A673 (cell line): Measurements from ENCODE around the gene RAD51. TPM values are rescaled to one million over a fixed set of nuclear protein-coding genes. Genes with fewer than 3 reads are reported as not detected.

Source experiments
- Bru-seq: library from RNA; stranded (reverse); fragments of 400-500 nt; gene quantifications from one replicate; lab custom pipeline; 2021; lab: Mats Ljungman, UMichigan
- BruChase-seq, 2 experiments: library from RNA; stranded (reverse); fragments of 400-500 nt; gene quantifications; one replicate each; lab custom pipeline; 2021; lab: Mats Ljungman, UMichigan
- BruUV-seq: library from RNA; stranded (reverse); fragments of 400-500 nt; replicated peaks from 2 replicates; lab custom pipeline; 2021; lab: Mats Ljungman, UMichigan
- CTCF ChIA-PET: fragments of 300-600 bp; sonication (Branson Sonifier 250); formaldehyde crosslinking; loops from one replicate; lab custom pipeline; 2022; ENCODE audit warnings: antibody characterized with exemption; lab: Charles Lee
- POLR2A ChIA-PET: fragments of 300-600 bp; sonication (Branson Sonifier 250); formaldehyde crosslinking; loops from one replicate; lab custom pipeline; 2022; ENCODE audit warnings: antibody characterized with exemption; ENCODE audit not compliant: low non-redundant PET; lab: Charles Lee
- DNase-seq: peaks from one replicate; pipeline ENCODE4 v3.0.0-alpha.2; 2015; ENCODE audit warnings: low spot score
- H3K27ac ChIP-seq: fragments of 200-600 bp; sonication (generic); 2 replicates; pipeline ENCODE4 v1.5.1; 2016; ENCODE audit warnings: mixed run types, low read depth, mild to moderate bottlenecking, mixed read lengths, antibody characterized with exemption, low read length; ENCODE audit not compliant: poor library complexity, severe bottlenecking
- H3K27me3 ChIP-seq: fragments of 200-600 bp; sonication (generic); replicated peaks from 2 replicates; pipeline ENCODE4 v1.6.1; 2017; ENCODE audit warnings: mixed run types, low read depth, mild to moderate bottlenecking, mixed read lengths, antibody characterized with exemption, low read length; ENCODE audit not compliant: insufficient read depth, poor library complexity
- H3K36me3 ChIP-seq: fragments of 200-600 bp; sonication (generic); 2 replicates; pipeline ENCODE4 v1.6.1; 2016; ENCODE audit warnings: mixed run types, mild to moderate bottlenecking, mixed read lengths, antibody characterized with exemption, low read length; ENCODE audit not compliant: insufficient read depth, poor library complexity, severe bottlenecking
- H3K4me1 ChIP-seq: fragments of 200-600 bp; sonication (generic); 2 replicates; pipeline ENCODE4 v1.6.1; 2017; ENCODE audit warnings: mixed run types, mild to moderate bottlenecking, mixed read lengths, antibody characterized with exemption, low read length; ENCODE audit not compliant: insufficient read depth, poor library complexity, severe bottlenecking
- H3K4me3 ChIP-seq: fragments of 200-600 bp; sonication (generic); 2 replicates; pipeline ENCODE4 v1.5.1; 2016; ENCODE audit warnings: low read depth, mixed run types, mild to moderate bottlenecking, mixed read lengths, low read length; ENCODE audit not compliant: poor library complexity, severe bottlenecking
- H3K9me3 ChIP-seq: fragments of 200-600 bp; sonication (generic); 2 replicates; pipeline ENCODE4 v1.6.1; 2016; ENCODE audit warnings: mixed run types, low read depth, mild to moderate bottlenecking, mixed read lengths, antibody characterized with exemption, low read length; ENCODE audit not compliant: poor library complexity, severe bottlenecking
- CTCF ChIP-seq: fragments of 300-800, 200-600 bp; sonication (generic); conservative IDR thresholded peaks from 2 replicates; pipeline ENCODE4 v1.5.1; 2017; ENCODE audit warnings: low read depth, mild to moderate bottlenecking, antibody characterized with exemption, low read length, moderate library complexity, mixed read lengths
- EZH2 ChIP-seq: fragments of 200-600 bp; sonication (generic); IDR thresholded peaks from 2 replicates; pipeline ENCODE4 v1.6.1; 2017; ENCODE audit warnings: borderline replicate concordance, low read depth, mild to moderate bottlenecking, mixed read lengths, antibody characterized with exemption, low read length; ENCODE audit not compliant: poor library complexity, severe bottlenecking
- intact Hi-C: fragments of 100-400 bp; cut with micrococcal nuclease; formaldehyde crosslinking; loops from one replicate; pipeline ENCODE4 v1.10.0; 2022; ENCODE audit not compliant: unreplicated experiment
- long read RNA-seq: library from polyadenylated mRNA; stranded (forward); transcript quantifications from one replicate; pipeline ENCODE4 v2.0.0, GENCODE V29; 2022
- total RNA-seq: library from RNA; stranded (reverse); gene quantifications from 2 replicates; pipeline ENCODE4 v1.2.3, GENCODE V29; 2021

RAD51 gene
- total RNA-seq, result 44.8 and 51.1 TPM in 2 replicates
- Bru-seq, nascent RNA, result percentile 81 among the genes with signal in this experiment
- BruChase-seq, experiment 1, labeled RNA remaining after a 2-hour chase, result percentile 84 among the genes with signal in this experiment
- BruChase-seq, experiment 2, labeled RNA remaining after a 6-hour chase, result percentile 88 among the genes with signal in this experiment
- long read RNA-seq, transcript RAD51-201 (10 exons, 2,449 nt), result major isoform, 69 of 90 reads
- long read RNA-seq, transcript RAD51-203 (9 exons, 1,611 nt), result minor isoform, 5 of 90 reads
- long read RNA-seq, partial matches to known transcripts, result 1 of 90 reads
- long read RNA-seq, other reads (novel, unspliced or antisense), result 15 of 90 reads

DNA sequence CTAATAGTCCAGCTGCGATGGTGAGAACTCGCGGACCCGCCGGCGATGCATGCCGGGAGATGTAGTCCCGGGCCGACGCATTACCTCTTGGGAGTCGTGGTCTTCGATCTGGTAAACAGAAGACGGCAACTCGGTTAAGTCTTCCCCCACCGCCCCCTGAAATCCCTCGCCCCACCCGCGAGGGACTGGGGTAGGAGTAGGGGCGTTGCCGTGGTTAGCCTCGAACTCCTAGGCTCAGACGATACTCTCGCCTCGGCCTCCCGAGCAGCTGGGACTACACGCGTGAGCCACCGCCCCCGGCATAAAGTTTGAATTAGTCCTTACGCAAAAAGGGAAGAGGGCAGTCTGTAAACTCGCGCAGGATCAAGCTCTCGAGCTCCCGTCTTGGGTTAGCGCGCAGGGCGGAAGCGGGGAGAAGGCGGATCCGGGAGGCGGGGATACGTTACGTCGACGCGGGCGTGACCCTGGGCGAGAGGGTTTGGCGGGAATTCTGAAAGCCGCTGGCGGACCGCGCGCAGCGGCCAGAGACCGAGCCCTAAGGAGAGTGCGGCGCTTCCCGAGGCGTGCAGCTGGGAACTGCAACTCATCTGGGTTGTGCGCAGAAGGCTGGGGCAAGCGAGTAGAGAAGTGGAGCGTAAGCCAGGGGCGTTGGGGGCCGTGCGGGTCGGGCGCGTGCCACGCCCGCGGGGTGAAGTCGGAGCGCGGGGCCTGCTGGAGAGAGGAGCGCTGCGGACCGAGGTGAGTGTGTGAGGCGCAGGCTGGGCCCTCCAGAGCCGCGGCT is at the start of gene RAD51:
Gene RAD51, plus strand, starts transcription at position 487 of the 781 bp plus-strand sequence. CDS start 3,585 bp downstream, outside the sequence.
- ChIA-PET CTCF (interaction anchor here (1.0 to 1.4 kb wide), 2 partner anchors 52 to 164 kb away, joined by 3 to 5 read pairs; no protein-coding TSS in a partner anchor), POLR2A (no interaction called here)
- no peaks in the 10 kb centered on the region for H3K27me3 ChIP-seq
- H3K4me1 ChIP-seq, result peaks cover 4% of the 10 kb centered on the region
- no peaks in the 10 kb centered on the region for H3K9me3 ChIP-seq
- H3K27ac ChIP-seq, result peak within 1 kb of the TSS; percentile 94
- peak; percentile 97 for DNase-seq
- intact Hi-C loops, result loop anchor here (1.0 kb wide), 1 partner anchor 102 kb away; no protein-coding TSS in a partner anchor
- peak within 1 kb of the TSS; percentile 76 for H3K4me3 ChIP-seq
- peaks cover 18% of the 10 kb centered on the region for H3K36me3 ChIP-seq
- no peak for TF ChIP-seq CTCF
- TF ChIP-seq EZH2, result no peak
- BruUV-seq, result no TSS peak

DNA sequence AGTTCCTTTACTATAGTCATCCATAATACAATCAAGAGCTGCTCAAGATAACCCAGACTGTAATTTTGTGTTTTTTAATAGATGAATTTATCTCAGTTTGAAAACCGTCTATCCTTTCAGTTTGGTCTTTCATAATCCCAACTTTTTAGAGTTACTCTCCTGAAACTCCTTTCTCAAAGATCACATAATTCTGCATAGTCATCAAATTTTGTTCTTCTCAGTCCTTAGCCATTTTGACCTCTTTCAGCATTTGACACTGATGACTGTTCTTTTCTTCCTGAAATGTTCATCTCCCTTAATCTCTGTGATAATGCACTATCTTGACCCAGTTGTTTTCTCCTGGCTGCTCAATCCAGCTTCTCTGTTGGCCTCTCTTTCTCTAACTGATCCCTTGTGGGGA is 47.5 kb upstream of the RAD51 start:
- Histone ChIP-seq H3K27ac (no peak overlapping the region), H3K4me1 (no peaks in the 10 kb centered on the region), H3K4me3 (no peak overlapping the region), H3K36me3 (peaks cover 23% of the 10 kb centered on the region), H3K9me3 (no peaks in the 10 kb centered on the region), H3K27me3 (no peaks in the 10 kb centered on the region)
- no TSS peak for BruUV-seq
- TF ChIP-seq EZH2 (no peak), CTCF (no peak)
- ChIA-PET CTCF (no interaction called here), POLR2A (no interaction called here)
- DNase-seq, result no peak
- intact Hi-C loops, result no loop called here

GRCh38 chr15:40650479-40650878 is 44.5 kb upstream of the RAD51 start:
- no peak overlapping the region for H3K27ac ChIP-seq
- CTCF ChIA-PET, result no interaction called here
- POLR2A ChIA-PET, result interaction anchor here (0.6 to 0.7 kb wide), 3 partner anchors 19 to 144 kb away, joined by 3 to 7 read pairs (median 6); no protein-coding TSS in a partner anchor
- no peak for DNase-seq
- TF ChIP-seq CTCF (no peak), EZH2 (no peak)
- intact Hi-C loops, result no loop called here
- peaks cover 33% of the 10 kb centered on the region for H3K36me3 ChIP-seq
- no peaks in the 10 kb centered on the region for H3K4me1 ChIP-seq
- no TSS peak for BruUV-seq
- H3K27me3 ChIP-seq, result no peaks in the 10 kb centered on the region
- no peak overlapping the region for H3K4me3 ChIP-seq
- no peaks in the 10 kb centered on the region for H3K9me3 ChIP-seq
